Astrocyte of the cerebellum (primary cell): ENCODE measurements around the gene THBS4.

Experiments used
- DNase-seq: peaks from one replicate; pipeline ENCODE4 v3.0.0-alpha.2; 2011; ENCODE audit warnings: low read depth
- H3K4me3 ChIP-seq: 2 replicates; pipeline ENCODE4 v1.5.1; 2011; ENCODE audit warnings: mild to moderate bottlenecking, low read depth, low read length, moderate library complexity
- in situ Hi-C: cut with HindIII; loops from 2 replicates; pipeline ENCODE4 v1.10.0; 2017; ENCODE audit warnings: low sequenced_read_pairs
- TF ChIP-seq, protein P1 (sequence below): IDR thresholded peaks from 2 replicates; pipeline ENCODE4 v1.5.1; 2012; ENCODE audit warnings: low read length, low read depth, moderate library complexity, mild to moderate bottlenecking; ENCODE audit errors: missing control alignments

Gene THBS4

DNA sequence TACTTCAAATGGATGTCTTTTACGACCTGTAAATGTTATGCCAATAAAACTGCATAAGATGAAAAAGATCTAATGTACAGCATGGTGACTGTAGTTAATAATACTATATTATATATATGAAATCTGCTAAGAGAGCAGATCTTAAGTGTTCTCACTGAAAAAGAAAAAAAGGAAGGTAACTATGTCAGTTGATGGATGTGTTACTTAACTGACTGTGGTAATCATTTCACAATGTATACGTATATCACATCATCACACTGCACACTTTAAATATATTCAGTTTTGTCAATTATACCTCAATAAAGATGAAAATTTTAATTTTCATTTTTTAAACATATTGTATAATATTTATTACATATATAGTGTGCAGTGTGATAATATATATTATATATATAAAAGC is 31.9 kb downstream of the THBS4 start:
- H3K4me3 ChIP-seq, result no peak overlapping the region
- in situ Hi-C loops, result no loop called here
- TF ChIP-seq, protein P1, sequence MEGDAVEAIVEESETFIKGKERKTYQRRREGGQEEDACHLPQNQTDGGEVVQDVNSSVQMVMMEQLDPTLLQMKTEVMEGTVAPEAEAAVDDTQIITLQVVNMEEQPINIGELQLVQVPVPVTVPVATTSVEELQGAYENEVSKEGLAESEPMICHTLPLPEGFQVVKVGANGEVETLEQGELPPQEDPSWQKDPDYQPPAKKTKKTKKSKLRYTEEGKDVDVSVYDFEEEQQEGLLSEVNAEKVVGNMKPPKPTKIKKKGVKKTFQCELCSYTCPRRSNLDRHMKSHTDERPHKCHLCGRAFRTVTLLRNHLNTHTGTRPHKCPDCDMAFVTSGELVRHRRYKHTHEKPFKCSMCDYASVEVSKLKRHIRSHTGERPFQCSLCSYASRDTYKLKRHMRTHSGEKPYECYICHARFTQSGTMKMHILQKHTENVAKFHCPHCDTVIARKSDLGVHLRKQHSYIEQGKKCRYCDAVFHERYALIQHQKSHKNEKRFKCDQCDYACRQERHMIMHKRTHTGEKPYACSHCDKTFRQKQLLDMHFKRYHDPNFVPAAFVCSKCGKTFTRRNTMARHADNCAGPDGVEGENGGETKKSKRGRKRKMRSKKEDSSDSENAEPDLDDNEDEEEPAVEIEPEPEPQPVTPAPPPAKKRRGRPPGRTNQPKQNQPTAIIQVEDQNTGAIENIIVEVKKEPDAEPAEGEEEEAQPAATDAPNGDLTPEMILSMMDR, result no peak
- DNase-seq, result no peak

DNA sequence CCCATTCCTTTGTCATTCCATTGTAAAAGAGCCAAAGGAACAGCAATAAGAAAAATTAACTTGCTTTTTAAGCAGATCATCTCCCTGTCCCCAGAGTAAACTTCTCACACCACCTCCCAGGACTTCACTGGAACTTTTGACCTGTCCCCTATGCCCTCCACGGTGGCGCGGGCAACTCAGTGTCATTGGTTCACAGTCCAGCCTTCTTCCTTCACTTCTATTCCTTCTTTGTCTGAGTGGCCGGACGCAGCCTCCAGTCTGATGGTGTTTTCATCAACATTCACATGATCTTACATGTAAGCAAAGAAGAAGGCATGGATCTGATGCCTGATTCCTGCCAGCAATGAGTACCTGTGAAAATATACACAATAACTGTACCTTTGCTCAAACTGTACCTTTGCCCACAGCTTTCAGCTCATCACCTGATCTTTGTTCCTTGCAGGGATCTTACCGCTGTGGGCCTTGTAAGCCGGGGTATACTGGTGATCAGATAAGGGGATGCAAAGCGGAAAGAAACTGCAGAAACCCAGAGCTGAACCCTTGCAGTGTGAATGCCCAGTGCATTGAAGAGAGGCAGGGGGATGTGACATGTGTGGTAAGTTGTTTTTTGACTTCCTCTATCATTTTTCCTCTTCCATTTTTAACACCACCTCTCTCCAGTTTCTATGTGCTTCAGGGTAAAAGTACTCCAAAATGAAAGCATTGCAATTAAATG is 32.5 kb downstream of the THBS4 start:
- no peak for DNase-seq
- in situ Hi-C loops, result no loop called here
- TF ChIP-seq, protein P1, result no peak
- no peak overlapping the region for H3K4me3 ChIP-seq

DNA sequence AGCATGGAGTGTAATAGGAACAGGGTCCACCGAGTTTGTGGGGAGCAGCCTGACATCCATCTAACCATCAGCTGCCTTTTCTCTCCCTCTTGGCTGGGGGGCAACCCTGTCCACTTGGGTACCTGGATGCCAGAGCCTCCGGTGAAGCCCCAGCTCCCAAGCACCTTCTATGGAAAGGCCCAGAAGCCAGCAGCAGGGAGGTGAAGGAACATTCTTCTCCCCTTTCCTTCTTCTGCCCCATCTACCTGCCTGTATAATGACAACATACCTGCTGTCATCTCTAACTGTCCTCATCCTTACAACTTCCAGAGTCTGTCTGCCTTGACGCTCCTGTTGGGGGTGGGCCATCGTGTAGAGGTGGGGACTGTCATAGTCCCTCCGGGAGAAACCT is 33.1 kb downstream of the THBS4 start:
- in situ Hi-C loops, result no loop called here

DNA sequence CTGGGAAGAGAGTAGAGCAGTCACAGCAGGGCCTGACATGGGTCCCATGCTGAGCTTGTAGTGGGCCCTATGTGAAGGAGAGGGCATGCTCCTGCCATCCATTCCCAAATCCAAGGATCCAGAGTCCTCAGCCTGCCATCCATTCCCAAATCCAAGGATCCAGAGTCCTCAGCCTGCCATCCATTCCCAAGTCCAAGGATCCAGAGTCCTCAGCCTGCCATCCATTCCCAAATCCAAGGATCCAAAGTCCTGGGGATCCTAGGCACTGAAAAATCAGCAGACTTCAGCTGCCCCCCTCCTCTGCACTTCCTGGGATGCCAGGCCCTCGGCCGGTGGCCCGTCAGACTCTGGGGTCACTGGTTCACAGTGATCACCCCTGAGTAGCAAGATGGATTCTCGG is 33.6 kb downstream of the THBS4 start:
- TF ChIP-seq, protein P1, result no peak
- no peak overlapping the region for H3K4me3 ChIP-seq
- in situ Hi-C loops, result no loop called here
- no peak for DNase-seq

More for the DNA sequence above, 33.1 kb downstream of the THBS4 start:
- no peak for DNase-seq
- H3K4me3 ChIP-seq, result no peak overlapping the region
- TF ChIP-seq, protein P1, result no peak

DNA sequence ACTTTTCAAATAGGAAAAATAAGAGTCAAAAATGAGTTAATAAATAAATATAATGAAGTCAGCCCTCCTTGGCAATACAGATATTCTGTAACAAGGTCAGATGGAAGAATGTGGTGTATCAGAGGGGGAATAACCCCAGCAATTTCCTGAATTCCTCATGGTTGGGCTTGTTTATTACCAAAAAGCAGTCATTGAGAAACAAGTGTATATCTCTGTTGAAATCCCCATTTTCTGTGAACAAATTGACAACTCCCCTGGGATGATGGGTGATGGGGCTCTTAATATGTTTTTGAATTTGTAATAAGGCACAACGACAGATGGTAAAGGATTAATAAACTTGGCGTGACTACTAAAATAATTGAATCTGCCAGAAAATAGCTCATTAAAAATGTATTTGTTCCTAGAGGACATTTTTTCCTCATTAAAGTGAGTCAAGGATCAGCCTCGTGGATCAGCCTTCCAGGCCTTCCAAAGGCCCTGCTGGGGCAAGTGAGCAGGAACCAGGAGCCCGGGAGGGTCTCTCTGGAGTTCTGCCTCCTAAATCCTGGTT is 34.2 kb downstream of the THBS4 start:
- TF ChIP-seq, protein P1, result no peak
- in situ Hi-C loops, result no loop called here
- no peak for DNase-seq
- H3K4me3 ChIP-seq, result no peak overlapping the region

DNA sequence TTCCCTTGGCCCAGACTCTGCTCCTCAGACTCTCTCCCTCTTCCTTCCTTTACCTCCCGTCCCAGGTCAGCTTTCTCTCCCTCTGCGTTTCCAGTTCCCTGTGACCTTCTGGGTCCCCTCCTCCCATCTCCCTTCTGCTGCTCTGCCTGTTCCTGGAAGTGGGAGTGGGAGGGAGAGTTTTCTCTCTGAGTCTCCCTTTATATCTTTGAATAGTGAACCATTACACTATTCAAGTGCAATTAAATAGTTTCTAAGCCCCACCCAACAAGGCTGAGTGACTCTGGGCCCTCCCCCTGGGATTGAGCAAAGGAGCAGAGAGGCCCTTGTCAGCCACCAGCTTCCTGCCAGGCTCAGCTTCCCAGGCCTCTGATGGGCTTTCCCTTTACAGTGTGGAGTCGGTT is 34.8 kb downstream of the THBS4 start:
- H3K4me3 ChIP-seq, result no peak overlapping the region
- TF ChIP-seq, protein P1, result no peak
- no peak for DNase-seq
- in situ Hi-C loops, result no loop called here
